ENCODE results near the gene MTA2. TPM values are rescaled to one million over a fixed set of nuclear protein-coding genes. Genes with fewer than 3 reads are reported as not detected.
A peak's percentile ranks its signal among the peaks of the same experiment; 100 is the strongest.

The MTA2 gene
- total RNA-seq, 1 experiment from 2014 or later: 135 TPM

DNA sequence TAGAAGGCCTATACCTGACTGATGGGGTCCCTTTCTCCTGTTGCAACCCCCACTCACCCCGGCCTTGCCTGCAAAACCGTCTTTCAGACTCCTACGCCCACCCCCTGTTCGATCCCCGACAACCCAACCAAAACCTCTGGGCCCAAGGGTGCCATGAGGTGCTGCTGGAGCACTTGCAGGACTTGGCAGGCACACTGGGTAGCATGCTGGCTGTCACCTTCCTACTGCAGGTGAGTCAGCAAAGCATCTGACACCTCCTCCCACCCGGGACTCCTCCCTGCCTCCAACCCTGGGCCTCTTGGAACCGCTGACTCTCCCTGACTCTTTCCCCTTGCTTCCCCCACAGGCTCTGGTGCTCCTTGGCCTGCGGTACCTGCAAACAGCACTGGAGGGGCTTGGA is 12.6 kb upstream of the MTA2 start:
- DNase-seq: peak in 1 of 2 experiments; percentile 42
- H3K4me3 ChIP-seq (ENCODE audit: low read depth, low read length): no peak overlapping the region
- H3K36me3 ChIP-seq (ENCODE audit: control insufficient read depth, insufficient read depth, low read length): peaks cover 3% of the 10 kb centered on the region; the same call in 1 of the 2 replicates
- peaks cover 30% of the 10 kb centered on the region for H3K4me1 ChIP-seq
- intact Hi-C loops (cut with micrococcal nuclease; ENCODE audit: unreplicated experiment): loop anchor here (5.0 kb wide), 1 partner anchor 33 kb away; the partner anchor contains the start of gene GANAB
- BruUV-seq (replicated peaks): no TSS peak
- Mint-ChIP-seq H3K9me3 (ENCODE audit: unreplicated experiment) (no peaks in the 10 kb centered on the region), H3K27me3 (ENCODE audit: insufficient read depth, unreplicated experiment) (no peaks in the 10 kb centered on the region), H3K4me1 (ENCODE audit: low read depth, unreplicated experiment) (peaks cover 22% of the 10 kb centered on the region), H3K27ac (ENCODE audit: unreplicated experiment) (peak overlapping the region; percentile 69), H3K36me3 (ENCODE audit: insufficient read depth, unreplicated experiment) (peaks cover 54% of the 10 kb centered on the region), H3K4me3 (ENCODE audit: unreplicated experiment) (no peak overlapping the region)
- CTCF ChIA-PET: interaction anchor here (1.4 kb wide), 1 partner anchor 7 kb away, joined by 3 read pairs; the partner anchor contains the start of gene B3GAT3
- POLR2A ChIA-PET: no interaction called here
- H3K9me3 ChIP-seq: no peaks in the 10 kb centered on the region
- TF ChIP-seq, protein P1, sequence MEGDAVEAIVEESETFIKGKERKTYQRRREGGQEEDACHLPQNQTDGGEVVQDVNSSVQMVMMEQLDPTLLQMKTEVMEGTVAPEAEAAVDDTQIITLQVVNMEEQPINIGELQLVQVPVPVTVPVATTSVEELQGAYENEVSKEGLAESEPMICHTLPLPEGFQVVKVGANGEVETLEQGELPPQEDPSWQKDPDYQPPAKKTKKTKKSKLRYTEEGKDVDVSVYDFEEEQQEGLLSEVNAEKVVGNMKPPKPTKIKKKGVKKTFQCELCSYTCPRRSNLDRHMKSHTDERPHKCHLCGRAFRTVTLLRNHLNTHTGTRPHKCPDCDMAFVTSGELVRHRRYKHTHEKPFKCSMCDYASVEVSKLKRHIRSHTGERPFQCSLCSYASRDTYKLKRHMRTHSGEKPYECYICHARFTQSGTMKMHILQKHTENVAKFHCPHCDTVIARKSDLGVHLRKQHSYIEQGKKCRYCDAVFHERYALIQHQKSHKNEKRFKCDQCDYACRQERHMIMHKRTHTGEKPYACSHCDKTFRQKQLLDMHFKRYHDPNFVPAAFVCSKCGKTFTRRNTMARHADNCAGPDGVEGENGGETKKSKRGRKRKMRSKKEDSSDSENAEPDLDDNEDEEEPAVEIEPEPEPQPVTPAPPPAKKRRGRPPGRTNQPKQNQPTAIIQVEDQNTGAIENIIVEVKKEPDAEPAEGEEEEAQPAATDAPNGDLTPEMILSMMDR (IDR thresholded peaks at IDR 0.05; ENCODE audit: insufficient read depth in 1 of 2, low read depth in 1 of 2, low read length in 1 of 2, severe bottlenecking in 1 of 2, unreplicated experiment in 1 of 2): no peak
- H3K27me3 ChIP-seq (replicated peaks; ENCODE audit: control insufficient read depth, insufficient read depth, low read length): no peaks in the 10 kb centered on the region

DNA sequence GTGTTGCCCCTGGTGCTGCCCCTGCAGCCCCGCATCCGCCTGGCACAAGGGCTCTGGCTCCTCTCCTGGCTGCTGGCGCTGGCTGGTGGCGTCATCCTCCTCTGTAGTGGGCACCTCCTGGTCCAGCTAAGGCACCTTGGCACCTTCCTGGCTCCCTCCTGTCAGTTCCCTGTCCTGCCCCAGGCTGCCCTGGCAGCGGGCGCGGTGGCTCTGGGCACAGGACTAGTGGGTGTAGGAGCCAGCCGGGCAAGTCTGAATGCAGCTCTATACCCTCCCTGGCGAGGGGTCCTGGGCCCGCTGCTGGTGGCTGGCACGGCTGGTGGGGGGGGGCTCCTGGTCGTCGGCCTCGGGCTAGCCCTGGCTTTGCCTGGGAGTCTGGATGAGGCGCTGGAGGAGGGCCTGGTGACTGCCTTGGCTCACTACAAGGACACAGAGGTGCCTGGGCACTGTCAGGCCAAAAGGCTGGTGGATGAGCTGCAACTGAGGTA is 11.7 kb upstream of the MTA2 start:
- Mint-ChIP-seq H3K27me3 (ENCODE audit: insufficient read depth, unreplicated experiment) (no peaks in the 10 kb centered on the region), H3K4me3 (ENCODE audit: unreplicated experiment) (peak overlapping the region; percentile 36), H3K27ac (ENCODE audit: unreplicated experiment) (peak overlapping the region; percentile 69), H3K4me1 (ENCODE audit: low read depth, unreplicated experiment) (peaks cover 28% of the 10 kb centered on the region), H3K36me3 (ENCODE audit: insufficient read depth, unreplicated experiment) (peaks cover 49% of the 10 kb centered on the region), H3K9me3 (ENCODE audit: unreplicated experiment) (no peaks in the 10 kb centered on the region)
- no peak for DNase-seq
- Histone ChIP-seq H3K36me3 (ENCODE audit: control insufficient read depth, insufficient read depth, low read length) (peaks cover 3% of the 10 kb centered on the region; the same call in 1 of the 2 replicates), H3K4me3 (ENCODE audit: low read depth, low read length) (peak overlapping the region; percentile 87), H3K9me3 (no peaks in the 10 kb centered on the region), H3K27me3 (replicated peaks; ENCODE audit: control insufficient read depth, insufficient read depth, low read length) (no peaks in the 10 kb centered on the region), H3K4me1 (peaks cover 30% of the 10 kb centered on the region)
- ChIA-PET CTCF (interaction anchor here (0.6 to 1.4 kb wide), 3 partner anchors 8 to 52 kb away, joined by 3 read pairs; partner anchors contain the start of genes B3GAT3, C11orf98, CSKMT and TUT1), POLR2A (no interaction called here)
- BruUV-seq (replicated peaks): no TSS peak
- intact Hi-C loops (cut with micrococcal nuclease; ENCODE audit: unreplicated experiment): loop anchor here (5.0 kb wide), 1 partner anchor 34 kb away; the partner anchor contains the start of gene GANAB
- TF ChIP-seq, protein P1 (IDR thresholded peaks at IDR 0.05; ENCODE audit: insufficient read depth in 1 of 2, low read depth in 1 of 2, low read length in 1 of 2, severe bottlenecking in 1 of 2, unreplicated experiment in 1 of 2): no peak

GRCh38 chr11:62612366-62613290 is 11.0 kb upstream of the MTA2 start, which contains the start of the genes EML3 and ROM1:
Gene EML3 (minus strand): TSS chr11:62612775. CDS start chr11:62612457, 318 bp downstream.
Gene ROM1 (plus strand): TSS chr11:62613257. CDS start chr11:62613282, 25 bp downstream.
- Histone ChIP-seq H3K27me3 (replicated peaks; ENCODE audit: control insufficient read depth, insufficient read depth, low read length) (no peaks in the 10 kb centered on the region), H3K4me3 (ENCODE audit: low read depth, low read length) (peak within 1 kb of the TSS; percentile 87), H3K9me3 (no peaks in the 10 kb centered on the region), H3K4me1 (peaks cover 30% of the 10 kb centered on the region), H3K36me3 (ENCODE audit: control insufficient read depth, insufficient read depth, low read length) (peaks cover 3% of the 10 kb centered on the region; the same call in 1 of the 2 replicates)
- intact Hi-C loops (cut with micrococcal nuclease; ENCODE audit: unreplicated experiment): loop anchor here (1.0 to 5.0 kb wide), 3 partner anchors 9 to 35 kb away; partner anchors contain the start of genes B3GAT3, GANAB and TUT1
- peak; percentile 93 for DNase-seq
- Mint-ChIP-seq H3K27ac (ENCODE audit: unreplicated experiment) (peak within 1 kb of the TSS; percentile 93), H3K4me3 (ENCODE audit: unreplicated experiment) (peak within 1 kb of the TSS; percentile 97), H3K9me3 (ENCODE audit: unreplicated experiment) (no peaks in the 10 kb centered on the region), H3K36me3 (ENCODE audit: insufficient read depth, unreplicated experiment) (peaks cover 49% of the 10 kb centered on the region), H3K4me1 (ENCODE audit: low read depth, unreplicated experiment) (peaks cover 33% of the 10 kb centered on the region), H3K27me3 (ENCODE audit: insufficient read depth, unreplicated experiment) (no peaks in the 10 kb centered on the region)
- no TSS peak for BruUV-seq (replicated peaks)
- ChIA-PET POLR2A (interaction anchor here (0.8 to 1.6 kb wide), 5 partner anchors 9 to 52 kb away, joined by 4 to 8 read pairs (median 6); partner anchors contain the start of genes B3GAT3, C11orf98, CSKMT and MTA2), CTCF (interaction anchor here (0.5 to 2.4 kb wide), 18 partner anchors 8 to 358 kb away, joined by 3 to 19 read pairs (median 4); partner anchors contain the start of genes B3GAT3, C11orf98, CSKMT and EEF1G)
- TF ChIP-seq, protein P1 (IDR thresholded peaks at IDR 0.05; ENCODE audit: insufficient read depth in 1 of 2, low read depth in 1 of 2, low read length in 1 of 2, severe bottlenecking in 1 of 2, unreplicated experiment in 1 of 2): peak; percentile 99

Data from Caco-2 (cell line).